Erythroblast (primary cell): ENCODE results near the gene RABGGTA.

Experiments
- GATA1 ChIP-seq: IDR thresholded peaks from 2 replicates; pipeline ENCODE4 v1.6.1; 2011; ENCODE audit warnings: low read depth, mild to moderate bottlenecking, control low read depth, low read length, moderate library complexity
- POLR2A ChIP-seq: IDR thresholded peaks from 2 replicates; pipeline ENCODE4 v1.6.1; 2011; ENCODE audit warnings: mild to moderate bottlenecking, low read length

DNA sequence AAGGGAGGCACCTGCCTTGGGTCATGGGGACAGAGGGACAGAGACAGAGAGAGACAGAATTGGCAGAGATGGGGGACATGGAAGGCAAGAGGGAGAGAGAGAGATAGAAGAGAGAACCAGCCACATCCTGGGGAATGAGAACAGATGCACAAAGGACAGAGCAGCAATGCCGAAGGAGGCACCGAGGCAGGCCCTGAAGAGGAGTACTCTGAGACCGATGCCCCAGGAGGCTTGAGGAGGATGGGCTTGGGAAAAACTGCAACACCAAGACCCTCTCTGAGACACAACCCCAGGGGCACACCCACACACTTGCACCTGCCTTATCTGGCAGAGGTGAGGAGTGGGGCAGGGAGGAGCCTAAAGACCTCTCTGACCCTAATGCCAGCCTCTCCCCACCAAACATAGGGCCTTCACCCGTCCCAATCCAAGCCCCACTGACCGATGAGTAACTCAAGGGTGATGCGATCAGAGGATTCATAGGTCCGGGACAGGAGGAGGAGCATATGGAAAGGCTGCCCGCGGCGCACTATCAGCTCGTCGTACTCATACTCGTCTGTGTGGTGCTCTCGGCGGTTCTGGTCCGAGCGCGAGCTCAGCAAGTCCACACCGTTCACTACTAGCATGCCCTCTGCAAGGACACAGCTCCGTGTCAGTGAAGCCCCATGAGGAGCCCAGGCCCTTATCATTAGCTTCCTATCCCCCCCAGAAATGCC is 10.0 kb downstream of the RABGGTA start:
- TF ChIP-seq POLR2A (no peak), GATA1 (no peak)
